Skeletal muscle cell (primary cell): Measurements from ENCODE around the gene OR1E2.
"Not testable (repeated sequence)": the region's sequence is repeated elsewhere in the genome, so short reads cannot be mapped to it uniquely, and the experiment has no call there.

Source experiments
- DNase-seq: peaks from one replicate; pipeline ENCODE4 v3.0.0-alpha.2; 2010; ENCODE audit warnings: low read depth
- H3K4me3 ChIP-seq: 2 replicates; pipeline ENCODE4 v1.5.1; 2011; ENCODE audit warnings: low read depth, mild to moderate bottlenecking, control low read depth, low read length, moderate library complexity

The OR1E2 gene

GRCh38 chr17:3401786-3402185 is 31.9 kb downstream of the OR1E2 start:
- no peak for DNase-seq
- no peak overlapping the region for H3K4me3 ChIP-seq

GRCh38 chr17:3400055-3400454 is 33.6 kb downstream of the OR1E2 start:
- DNase-seq, result no peak

GRCh38 chr17:3398310-3398709 is 35.3 kb downstream of the OR1E2 start, which contains the start of gene OR1E1:
Gene OR1E1 (minus strand): TSS chr17:3398410. CDS start chr17:3398410, 0 bp downstream.
- H3K4me3 ChIP-seq, result no peak within 1 kb of the TSS
- DNase-seq, result no peak

More at GRCh38 chr17:3400055-3400454, 33.6 kb downstream of the OR1E2 start:
- no peak overlapping the region for H3K4me3 ChIP-seq

GRCh38 chr17:3397801-3398200 is 35.8 kb downstream of the OR1E2 start:
- not testable (repeated sequence) for DNase-seq, H3K4me3 ChIP-seq

GRCh38 chr17:3389791-3390190 is 43.9 kb downstream of the OR1E2 start:
- no peak overlapping the region for H3K4me3 ChIP-seq
- no peak for DNase-seq

- DNase-seq, result no peak
- no peak within 1 kb of the TSS for H3K4me3 ChIP-seq
Measured at GRCh38 chr17:3385869-3386816, 47.5 kb downstream of the OR1E2 start, which contains the start of gene OR3A2. Gene OR3A2 (minus strand): TSS chr17:3386308.
